ENCODE results near the gene FLOT1.
A peak's percentile ranks its signal among the peaks of the same experiment; 100 is the strongest.

Gene FLOT1

GRCh38 chr6:30678964-30679726, 63.3 kb downstream of the FLOT1 start:
- DNase-seq: peak; percentile 94
